ENCODE data around the gene SLC8A1.

DNA sequence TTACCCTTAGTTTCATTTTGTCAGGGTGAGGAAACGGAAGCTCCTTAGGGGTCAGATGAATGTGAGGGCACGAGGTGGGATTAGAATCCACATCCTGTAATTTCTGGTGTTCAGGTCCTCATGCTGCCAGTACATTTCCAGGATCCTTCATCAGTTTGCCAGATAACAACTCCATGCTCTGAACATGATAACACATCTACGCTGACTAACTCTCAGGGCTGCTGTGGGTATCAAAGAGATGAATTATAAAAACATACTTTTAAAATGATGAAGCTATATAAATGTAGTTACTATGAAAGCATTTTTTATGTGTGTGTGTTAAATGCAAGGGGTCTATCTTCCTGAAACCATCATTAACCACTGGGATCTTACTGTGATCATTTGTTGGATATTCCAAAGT, 325.9 kb downstream of the SLC8A1 start:
- TF ChIP-seq, protein P1, sequence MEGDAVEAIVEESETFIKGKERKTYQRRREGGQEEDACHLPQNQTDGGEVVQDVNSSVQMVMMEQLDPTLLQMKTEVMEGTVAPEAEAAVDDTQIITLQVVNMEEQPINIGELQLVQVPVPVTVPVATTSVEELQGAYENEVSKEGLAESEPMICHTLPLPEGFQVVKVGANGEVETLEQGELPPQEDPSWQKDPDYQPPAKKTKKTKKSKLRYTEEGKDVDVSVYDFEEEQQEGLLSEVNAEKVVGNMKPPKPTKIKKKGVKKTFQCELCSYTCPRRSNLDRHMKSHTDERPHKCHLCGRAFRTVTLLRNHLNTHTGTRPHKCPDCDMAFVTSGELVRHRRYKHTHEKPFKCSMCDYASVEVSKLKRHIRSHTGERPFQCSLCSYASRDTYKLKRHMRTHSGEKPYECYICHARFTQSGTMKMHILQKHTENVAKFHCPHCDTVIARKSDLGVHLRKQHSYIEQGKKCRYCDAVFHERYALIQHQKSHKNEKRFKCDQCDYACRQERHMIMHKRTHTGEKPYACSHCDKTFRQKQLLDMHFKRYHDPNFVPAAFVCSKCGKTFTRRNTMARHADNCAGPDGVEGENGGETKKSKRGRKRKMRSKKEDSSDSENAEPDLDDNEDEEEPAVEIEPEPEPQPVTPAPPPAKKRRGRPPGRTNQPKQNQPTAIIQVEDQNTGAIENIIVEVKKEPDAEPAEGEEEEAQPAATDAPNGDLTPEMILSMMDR (IDR thresholded peaks at IDR 0.05; ENCODE audit: insufficient read depth, low read length) = no peak
- TF ChIP-seq SPI1 (IDR thresholded peaks at IDR 0.05; ENCODE audit: borderline replicate concordance, low read depth) (no peak), GABPA (IDR thresholded peaks at IDR 0.05; ENCODE audit: low read depth) (no peak)

Data from HL-60 (cell line).